Neural cell (in vitro differentiated cells): ENCODE data around the gene SIL1. TPM values are rescaled to one million over a fixed set of nuclear protein-coding genes. Genes with fewer than 3 reads are reported as not detected.

ENCODE experiments used
- H2AFZ ChIP-seq: fragments of 200-600, 300-800 bp; sonication (generic), shearing (Covaris generic); 2 replicates; pipeline ENCODE4 v1.6.0; 2014; ENCODE audit warnings: low read depth, mild to moderate bottlenecking, antibody characterized with exemption, low read length, moderate library complexity
- H3F3A ChIP-seq: fragments of 200-600 bp; shearing (Covaris generic); 2 replicates; pipeline ENCODE4 v1.6.1; 2016; ENCODE audit warnings: mild to moderate bottlenecking, moderate library complexity, mixed read lengths, antibody characterized with exemption, low read length; ENCODE audit not compliant: insufficient read depth, poor library complexity, severe bottlenecking
- H3K27ac ChIP-seq: fragments of 200-600, 300-800 bp; sonication (generic), shearing (Covaris generic); 2 replicates; pipeline ENCODE4 v1.5.1; 2014; ENCODE audit warnings: mild to moderate bottlenecking, low read length, moderate library complexity
- H3K27me3 ChIP-seq: fragments of 300-800, 200-600 bp; sonication (generic), shearing (Covaris generic); 2 replicates; pipeline ENCODE4 v1.6.0; 2014; ENCODE audit warnings: mild to moderate bottlenecking, low read depth, low read length, moderate library complexity; ENCODE audit not compliant: insufficient read depth
- H3K36me3 ChIP-seq: fragments of 300-800, 200-600 bp; sonication (generic), shearing (Covaris generic); 2 replicates; pipeline ENCODE4 v1.5.1; 2014; ENCODE audit warnings: mild to moderate bottlenecking, antibody characterized with exemption, low read length, moderate library complexity; ENCODE audit not compliant: insufficient read depth
- H3K4me2 ChIP-seq: fragments of 300-800, 200-600 bp; sonication (generic), shearing (Covaris generic); 2 replicates; pipeline ENCODE4 v1.6.0; 2014; ENCODE audit warnings: mild to moderate bottlenecking, low read length
- H3K4me3 ChIP-seq: fragments of 300-800, 200-600 bp; sonication (generic), shearing (Covaris generic); 2 replicates; pipeline ENCODE4 v1.5.1; 2014; ENCODE audit warnings: mild to moderate bottlenecking, low read length, moderate library complexity
- H3K79me2 ChIP-seq: fragments of 200-600 bp; shearing (Covaris generic); replicated peaks from 2 replicates; pipeline ENCODE4 v1.6.0; 2014; ENCODE audit warnings: mild to moderate bottlenecking, low read length, moderate library complexity; ENCODE audit not compliant: insufficient read depth
- H3K9ac ChIP-seq: fragments of 300-800, 200-600 bp; sonication (generic), shearing (Covaris generic); 2 replicates; pipeline ENCODE4 v1.6.1; 2016; ENCODE audit warnings: mild to moderate bottlenecking, low read length, mixed read lengths
- H3K9me2 ChIP-seq: fragments of 200-600 bp; shearing (Covaris generic); 2 replicates; pipeline ENCODE4 v1.6.1; 2016; ENCODE audit warnings: mild to moderate bottlenecking, low read length, mixed read lengths; ENCODE audit not compliant: insufficient read depth
- H3K9me3 ChIP-seq: fragments of 200-600, 300-800 bp; sonication (generic), shearing (Covaris generic); 2 replicates; pipeline ENCODE4 v1.6.1; 2016; ENCODE audit warnings: mild to moderate bottlenecking, mixed run types, low read length, moderate library complexity, mixed read lengths
- H4K20me1 ChIP-seq: fragments of 200-600 bp; shearing (Covaris generic); 2 replicates; pipeline ENCODE4 v1.6.1; 2016; ENCODE audit warnings: mild to moderate bottlenecking, mixed run types; ENCODE audit not compliant: insufficient read depth
- CTCF ChIP-seq: fragments of 450-650 bp; IDR thresholded peaks from 2 replicates; pipeline ENCODE4 v1.5.1; 2014; ENCODE audit warnings: antibody characterized with exemption, mild to moderate bottlenecking, moderate library complexity; ENCODE audit not compliant: poor library complexity, severe bottlenecking
- EP300 ChIP-seq: fragments of 450-650 bp; conservative IDR thresholded peaks from 2 replicates; pipeline ENCODE4 v1.6.1; 2014; ENCODE audit warnings: antibody characterized with exemption, mild to moderate bottlenecking, moderate library complexity; ENCODE audit not compliant: poor library complexity, severe bottlenecking
- EZH2 ChIP-seq: fragments of 200-600, 300-800 bp; shearing (Covaris generic), sonication (generic); IDR thresholded peaks from 2 replicates; pipeline ENCODE4 v1.6.1; 2014; ENCODE audit warnings: antibody characterized with exemption, low read length, borderline replicate concordance, mild to moderate bottlenecking; ENCODE audit not compliant: insufficient read depth, poor library complexity, severe bottlenecking
- MXI1 ChIP-seq: fragments of 450-650 bp; conservative IDR thresholded peaks from 2 replicates; pipeline ENCODE4 v1.6.1; 2014; ENCODE audit warnings: antibody characterized with exemption, mild to moderate bottlenecking; ENCODE audit not compliant: poor library complexity, severe bottlenecking
- POLR2AphosphoS5 ChIP-seq: IDR thresholded peaks from 2 replicates; pipeline ENCODE4 v1.6.1; 2012
- RAD21 ChIP-seq: fragments of 450-650 bp; conservative IDR thresholded peaks from 2 replicates; pipeline ENCODE4 v1.6.1; 2014; ENCODE audit warnings: antibody characterized with exemption, mild to moderate bottlenecking, moderate library complexity
- REST ChIP-seq: IDR thresholded peaks from 2 replicates; pipeline ENCODE4 v1.6.1; 2012; ENCODE audit warnings: borderline replicate concordance
- SMC3 ChIP-seq: fragments of 450-650 bp; conservative IDR thresholded peaks from 2 replicates; pipeline ENCODE4 v1.6.1; 2014; ENCODE audit warnings: antibody characterized with exemption, mild to moderate bottlenecking, moderate library complexity; ENCODE audit not compliant: poor library complexity
- TAF1 ChIP-seq: IDR thresholded peaks from 2 replicates; pipeline ENCODE4 v1.6.1; 2012; ENCODE audit warnings: low read depth
- polyA plus RNA-seq: library from polyadenylated mRNA; depleted of rRNA; stranded (reverse); fragments of >200 nt; gene quantifications from 2 replicates; pipeline ENCODE4 v1.2.3, GENCODE V29; 2014

Gene SIL1
- polyA plus RNA-seq, 1 donor from 2014 or later = 4.7 TPM

DNA sequence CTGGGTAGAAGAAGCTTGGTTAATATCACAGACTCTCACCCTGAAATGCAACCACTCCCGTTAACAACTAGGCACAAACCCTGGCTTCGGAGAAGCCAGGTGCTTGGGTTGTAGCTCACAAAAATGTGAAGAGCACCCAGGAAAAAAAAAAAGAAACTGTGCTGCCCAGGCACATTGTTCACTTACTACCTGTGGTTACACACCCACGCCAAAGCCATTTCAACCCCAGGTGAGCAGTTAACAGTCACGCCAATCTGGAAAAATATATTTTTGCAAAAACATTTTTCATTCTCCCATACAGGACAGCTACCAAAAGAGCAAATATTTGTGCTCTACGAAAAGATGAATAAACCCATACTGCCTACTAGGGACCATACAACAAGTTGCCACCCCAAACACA is 49.2 kb downstream of the SIL1 start:
- Histone ChIP-seq H3F3A (no peaks in the 10 kb centered on the region), H2AFZ (no peak overlapping the region), H3K9me3 (no peaks in the 10 kb centered on the region), H3K27me3 (no peaks in the 10 kb centered on the region), H3K4me3 (no peak overlapping the region), H3K9me2 (no peaks in the 10 kb centered on the region), H3K27ac (no peak overlapping the region), H3K4me2 (no peak overlapping the region), H3K36me3 (no peaks in the 10 kb centered on the region), H4K20me1 (no peaks in the 10 kb centered on the region), H3K9ac (no peak overlapping the region), H3K79me2 (no peaks in the 10 kb centered on the region)
- TF ChIP-seq REST (no peak), EP300 (no peak), TAF1 (no peak), EZH2 (no peak), CTCF (no peak)

DNA sequence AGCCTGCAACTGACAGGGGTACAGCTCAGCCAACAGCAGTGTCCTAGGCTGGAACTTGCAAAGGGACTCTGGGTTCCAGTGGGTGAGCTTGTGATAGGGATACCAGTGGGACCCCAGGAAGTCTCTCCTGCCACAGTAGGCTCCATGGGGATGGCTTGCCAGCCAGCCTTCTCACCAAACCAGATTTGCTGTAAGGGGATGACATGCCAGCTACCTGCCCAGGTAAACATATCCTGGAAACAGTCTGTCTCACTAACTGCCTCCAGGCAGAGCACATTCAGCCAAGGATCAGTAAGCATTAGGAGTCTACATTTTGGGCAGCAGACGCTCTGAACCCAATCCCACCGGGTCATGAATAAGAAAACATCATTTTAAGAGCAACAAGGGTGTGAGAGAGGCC is 49.9 kb downstream of the SIL1 start:
- H3K4me2 ChIP-seq = no peak overlapping the region
- H3K27me3 ChIP-seq = no peaks in the 10 kb centered on the region
- H3K4me3 ChIP-seq = no peak overlapping the region
- TF ChIP-seq EP300 (no peak), CTCF (no peak), SMC3 (no peak), MXI1 (no peak), EZH2 (no peak), REST (no peak), TAF1 (no peak), POLR2AphosphoS5 (no peak), RAD21 (no peak)
- no peaks in the 10 kb centered on the region for H3K9me2 ChIP-seq
- H3K9me3 ChIP-seq = no peaks in the 10 kb centered on the region
- H3K36me3 ChIP-seq = no peaks in the 10 kb centered on the region
- no peaks in the 10 kb centered on the region for H4K20me1 ChIP-seq
- H3K79me2 ChIP-seq = no peaks in the 10 kb centered on the region
- no peak overlapping the region for H2AFZ ChIP-seq
- H3F3A ChIP-seq = no peaks in the 10 kb centered on the region
- no peak overlapping the region for H3K27ac ChIP-seq
- no peak overlapping the region for H3K9ac ChIP-seq
